GM19324 (cell line): ENCODE measurements around the gene KIF26A.

ENCODE experiments used
- ATAC-seq: cut with Tn5 transposase; IDR thresholded peaks from one replicate; pipeline ENCODE4 v1.9.1; 2021; ENCODE audit warnings: mild to moderate bottlenecking, moderate library complexity; ENCODE audit not compliant: unreplicated experiment, low FRiP score

Gene KIF26A

DNA sequence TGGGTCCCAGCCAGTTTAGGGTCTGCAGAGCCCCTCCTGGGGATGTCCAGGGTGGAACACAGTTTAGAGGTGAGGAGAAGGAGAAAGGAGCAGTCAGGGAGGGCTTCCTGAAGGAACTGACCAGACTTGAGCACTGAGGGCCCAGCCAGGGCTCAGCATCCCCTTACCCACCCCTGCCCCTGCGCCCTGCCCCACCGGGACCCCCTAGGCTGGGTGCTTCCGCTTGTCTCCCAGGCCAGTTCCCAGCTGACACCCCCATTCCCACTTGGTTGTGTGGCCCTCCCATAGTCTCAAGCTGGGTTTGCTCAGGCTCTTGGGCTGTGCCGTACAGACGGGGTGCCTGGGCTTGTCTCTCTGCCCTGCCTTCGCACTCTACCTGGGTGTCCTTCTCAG is 26.3 kb upstream of the KIF26A start:
- ATAC-seq, result no peak

DNA sequence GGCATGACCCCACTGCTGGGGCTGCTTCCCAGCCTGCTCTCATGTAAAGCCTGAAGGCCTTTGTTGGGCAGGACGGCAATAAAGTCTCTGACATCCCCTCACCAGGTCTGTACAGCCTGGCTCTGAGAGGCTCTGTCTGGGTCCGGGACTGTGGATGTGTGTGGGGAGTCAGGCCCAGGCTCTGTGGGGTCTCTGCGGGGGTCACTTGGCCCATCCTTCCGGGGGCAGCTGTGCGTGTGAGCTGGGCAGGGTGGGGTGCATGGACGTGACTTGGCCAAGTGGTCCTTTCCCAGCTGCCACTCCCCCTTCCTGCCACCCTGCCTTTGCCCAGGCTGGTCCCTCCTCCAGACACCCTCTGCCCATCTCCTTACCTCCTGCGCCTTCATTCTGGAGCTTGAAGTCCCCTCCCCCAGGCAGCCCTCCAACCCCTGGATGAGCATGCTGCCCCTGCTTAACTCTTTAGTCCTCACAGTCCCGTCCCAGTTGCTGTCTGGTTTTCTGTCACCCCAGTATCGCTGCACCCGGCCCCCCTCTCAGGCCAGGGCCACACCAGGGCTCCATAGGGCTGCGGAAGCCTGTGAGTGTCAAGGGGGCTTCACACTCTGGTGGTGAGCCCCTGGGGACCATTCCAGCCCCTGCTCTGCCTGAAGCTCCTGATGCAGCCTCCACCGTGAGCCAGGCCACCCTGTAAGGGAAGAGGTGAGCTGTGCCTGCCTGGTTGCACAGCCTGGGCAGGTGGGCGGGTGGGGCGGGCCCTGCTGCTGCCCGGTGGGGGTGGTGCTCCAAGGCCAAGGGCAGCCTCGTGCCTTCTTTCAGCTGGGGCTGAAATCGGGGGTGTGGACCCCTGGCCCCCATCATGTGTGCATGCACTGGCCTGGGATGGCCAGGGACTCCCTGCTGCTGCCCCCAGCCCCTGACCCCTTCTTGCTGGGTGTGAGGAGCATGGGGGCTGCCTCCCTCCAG is 25.5 kb upstream of the KIF26A start:
- ATAC-seq, result no peak

- no peak for ATAC-seq
Measured at GRCh38 chr14:104113631-104114420, 24.6 kb upstream of the KIF26A start.

- no peak for ATAC-seq
Measured at GRCh38 chr14:104114421-104115130, 23.8 kb upstream of the KIF26A start.

- no peak for ATAC-seq
Measured at GRCh38 chr14:104115131-104115600, 23.2 kb upstream of the KIF26A start.

GRCh38 chr14:104115691-104116287 is 22.6 kb upstream of the KIF26A start:
- ATAC-seq, result no peak

GRCh38 chr14:104116288-104116755 is 22.1 kb upstream of the KIF26A start:
- ATAC-seq, result no peak

GRCh38 chr14:104116756-104117340 is 21.5 kb upstream of the KIF26A start:
- no peak for ATAC-seq

DNA sequence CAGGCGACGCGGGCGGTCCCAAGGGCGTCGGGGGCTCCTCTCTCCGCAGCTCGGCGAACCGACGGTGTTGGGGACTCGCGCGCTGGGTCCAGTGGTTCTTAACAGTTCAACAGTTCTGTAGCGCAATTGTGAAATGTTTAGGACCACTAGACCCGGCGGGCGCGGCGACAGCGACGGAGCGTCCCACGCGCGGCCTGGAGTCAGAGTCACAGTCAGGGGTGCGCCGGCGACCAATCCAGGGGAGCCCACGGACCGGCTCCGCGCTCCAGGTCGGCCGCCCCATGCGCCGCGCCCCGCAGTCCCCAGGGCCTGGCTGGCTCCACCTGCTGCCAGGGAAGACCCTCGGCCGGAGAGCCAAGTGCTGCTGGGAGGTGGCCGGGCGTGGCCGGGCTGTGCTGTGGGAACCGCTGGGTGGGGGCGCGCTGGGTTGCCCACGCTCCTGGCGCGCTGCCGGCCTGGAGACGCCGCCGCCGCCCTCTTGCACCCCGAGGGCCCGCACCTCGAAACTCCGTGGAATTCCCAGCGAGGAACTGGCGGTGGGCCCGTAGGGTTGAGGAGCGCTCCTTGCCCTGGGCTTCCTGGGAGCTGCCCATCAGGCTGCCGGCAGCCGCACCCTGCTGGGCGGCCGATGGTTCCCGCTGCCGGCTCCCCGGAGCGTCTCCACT is 20.9 kb upstream of the KIF26A start:
- ATAC-seq, result no peak

DNA sequence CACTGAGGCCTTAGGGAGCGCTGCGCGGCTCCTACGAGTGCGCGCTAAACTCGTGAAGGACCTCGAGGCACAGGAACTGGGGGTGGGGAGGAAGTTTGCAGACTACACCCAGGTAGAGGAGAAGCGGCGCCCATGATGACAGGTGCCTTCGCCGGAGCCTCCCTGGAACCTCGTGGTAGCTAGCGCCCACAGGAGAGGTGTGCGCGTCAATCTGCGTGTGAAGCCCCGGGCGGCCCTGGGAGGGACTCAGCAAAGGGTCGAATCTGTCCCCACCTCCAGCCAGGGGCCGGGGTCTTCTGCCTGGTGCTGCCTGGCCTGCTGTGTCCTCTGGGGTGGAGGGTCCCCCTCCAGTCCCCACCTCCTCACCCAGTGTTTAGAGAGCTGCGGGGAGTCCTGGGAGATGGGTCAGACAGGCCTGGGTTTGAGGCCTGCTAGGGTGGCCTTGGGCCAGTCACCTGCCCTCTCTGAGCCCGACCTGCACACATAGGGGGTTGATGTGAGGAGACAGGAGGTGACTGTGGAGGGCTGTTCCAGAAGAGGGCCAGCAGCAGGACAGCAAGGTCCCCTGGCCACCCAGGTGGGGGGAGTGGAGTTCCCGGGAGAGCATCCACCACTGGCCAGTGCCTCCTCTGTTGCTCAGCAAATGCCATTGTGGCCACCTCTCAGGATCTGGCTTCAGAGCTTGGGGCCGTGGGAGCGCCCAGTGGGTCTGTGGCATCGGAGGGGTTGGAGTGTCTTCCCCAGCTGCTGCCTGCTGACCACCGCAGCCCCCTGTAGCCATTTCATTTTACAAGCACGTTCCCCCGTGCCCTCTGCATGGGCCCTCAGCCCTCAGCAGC is 20.2 kb upstream of the KIF26A start:
- no peak for ATAC-seq

DNA sequence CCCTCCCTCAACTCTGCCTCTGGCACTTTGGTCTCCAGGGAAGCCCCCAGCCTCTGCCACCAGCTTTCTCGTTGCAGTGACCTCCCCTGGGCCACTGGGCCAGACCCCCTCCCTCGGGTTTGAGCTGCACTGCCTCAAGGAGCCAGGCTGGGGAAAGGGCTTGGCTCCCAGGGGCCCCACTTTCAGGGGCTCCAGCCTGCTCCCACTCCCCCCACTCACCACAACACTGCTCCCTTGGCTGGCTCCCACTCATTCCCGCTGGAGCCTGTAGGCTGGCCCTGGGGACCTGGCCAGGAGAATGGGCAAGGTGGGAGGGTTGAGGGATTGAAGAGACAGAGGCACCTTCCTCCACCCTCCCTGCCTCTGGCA is 19.3 kb upstream of the KIF26A start:
- no peak for ATAC-seq

- ATAC-seq, result no peak
Measured at GRCh38 chr14:104119488-104120251, 18.7 kb upstream of the KIF26A start.

DNA sequence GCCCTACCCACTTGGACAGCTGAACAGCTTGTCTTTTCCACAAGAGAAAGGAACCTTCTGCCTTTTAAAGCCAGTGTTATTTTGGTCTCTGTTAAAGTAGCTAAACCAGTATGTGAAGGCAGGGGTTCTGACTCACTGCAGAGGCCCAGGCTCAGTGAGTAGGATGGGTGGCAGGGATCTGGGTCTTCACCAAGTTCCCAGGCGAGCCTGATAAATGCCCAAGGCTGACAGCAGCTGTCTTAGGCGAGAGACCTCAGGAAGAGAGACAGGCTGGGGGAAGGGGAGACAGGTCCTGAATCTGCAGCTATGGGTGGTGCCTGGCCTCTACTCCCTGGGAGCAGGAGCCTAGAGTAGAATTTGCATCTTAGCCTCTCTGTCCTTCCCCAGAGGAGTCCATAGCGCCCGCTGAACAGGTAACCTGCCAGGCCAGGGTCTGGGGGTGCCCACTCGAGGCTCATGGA is 18.1 kb upstream of the KIF26A start:
- no peak for ATAC-seq

DNA sequence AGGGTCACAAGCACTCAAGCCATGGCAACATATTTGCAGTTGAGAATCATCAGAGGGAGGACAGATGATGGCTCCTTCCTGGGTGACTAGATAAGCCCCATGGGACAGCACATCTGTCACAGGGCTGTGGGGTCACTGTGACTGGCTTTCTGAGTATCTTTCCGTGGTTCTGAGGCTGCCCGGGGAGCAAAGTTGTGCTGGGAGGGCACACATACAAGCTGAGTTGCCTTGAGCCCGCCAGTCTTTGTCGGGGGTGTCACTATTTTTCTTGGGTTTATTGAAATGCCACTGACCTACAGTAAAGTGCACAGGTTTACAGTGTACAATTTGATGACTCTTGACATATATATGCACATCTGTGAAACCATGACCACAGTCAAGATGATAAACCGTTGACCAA is 17.2 kb upstream of the KIF26A start:
- no peak for ATAC-seq

- no peak for ATAC-seq
Measured at GRCh38 chr14:104123879-104124278, 14.5 kb upstream of the KIF26A start.

GRCh38 chr14:104125011-104125410 is 13.4 kb upstream of the KIF26A start:
- ATAC-seq, result no peak

- no peak for ATAC-seq
Measured at GRCh38 chr14:104126753-104127152, 11.6 kb upstream of the KIF26A start.

GRCh38 chr14:104128981-104129380 is 9.4 kb upstream of the KIF26A start:
- no peak for ATAC-seq
